GM15510 (cell line): ENCODE data around the gene GHR.

ENCODE experiments used
- POLR2A ChIP-seq: IDR thresholded peaks from 3 replicates; pipeline ENCODE4 v1.6.1; 2011; ENCODE audit warnings: borderline replicate concordance; ENCODE audit not compliant: insufficient read length; ENCODE audit errors: extremely low read depth

Gene GHR

GRCh38 chr5:42680046-42680445, 256.8 kb downstream of the GHR start:
- no peak for TF ChIP-seq POLR2A

DNA sequence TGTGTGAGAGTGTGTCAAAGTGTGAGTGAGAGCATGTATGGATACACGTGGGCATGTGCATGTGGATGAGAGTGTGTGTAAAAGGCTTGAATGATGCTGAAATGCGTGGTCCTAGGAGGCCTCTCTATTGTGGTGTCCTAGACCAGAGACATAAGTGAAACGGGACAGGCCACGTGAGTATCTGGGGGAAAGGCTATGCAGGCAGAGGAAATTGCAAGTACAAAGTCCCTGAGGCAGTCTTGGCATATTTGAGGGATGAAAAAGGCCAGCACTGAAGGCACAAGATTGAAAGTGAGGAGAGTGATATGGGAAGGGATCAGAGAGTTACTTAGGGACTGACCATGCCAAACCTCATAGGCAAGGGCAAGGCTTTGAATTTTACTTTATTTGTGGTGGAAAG, 266.2 kb downstream of the GHR start:
- TF ChIP-seq POLR2A = no peak

DNA sequence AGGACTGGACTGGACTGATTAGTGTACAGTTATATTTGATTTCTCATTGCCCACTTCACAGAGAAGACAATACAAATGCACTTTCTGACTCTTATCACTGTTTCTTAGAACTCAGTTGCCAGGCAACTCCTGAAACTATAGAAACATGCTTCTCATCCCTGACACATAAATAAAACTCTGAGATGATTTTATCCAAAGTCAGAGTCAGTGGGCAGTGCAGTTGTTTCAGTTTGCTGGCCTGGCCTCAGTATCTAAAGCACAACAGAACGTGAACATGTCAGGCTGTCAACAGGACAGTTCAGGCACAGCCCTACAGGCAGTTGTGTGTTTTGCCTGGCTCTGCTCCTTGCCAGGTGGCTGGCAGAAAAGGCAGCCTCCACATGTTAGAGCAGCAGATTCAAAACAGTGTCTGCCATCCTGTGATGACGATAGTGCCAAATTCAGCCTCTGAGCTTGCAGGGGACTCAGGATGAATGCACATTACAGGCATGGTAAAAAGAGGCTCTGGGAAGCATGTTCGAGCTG, 268.2 kb downstream of the GHR start:
- no peak for TF ChIP-seq POLR2A

- TF ChIP-seq POLR2A = no peak
Measured at GRCh38 chr5:42701351-42702059, 278.3 kb downstream of the GHR start.

DNA sequence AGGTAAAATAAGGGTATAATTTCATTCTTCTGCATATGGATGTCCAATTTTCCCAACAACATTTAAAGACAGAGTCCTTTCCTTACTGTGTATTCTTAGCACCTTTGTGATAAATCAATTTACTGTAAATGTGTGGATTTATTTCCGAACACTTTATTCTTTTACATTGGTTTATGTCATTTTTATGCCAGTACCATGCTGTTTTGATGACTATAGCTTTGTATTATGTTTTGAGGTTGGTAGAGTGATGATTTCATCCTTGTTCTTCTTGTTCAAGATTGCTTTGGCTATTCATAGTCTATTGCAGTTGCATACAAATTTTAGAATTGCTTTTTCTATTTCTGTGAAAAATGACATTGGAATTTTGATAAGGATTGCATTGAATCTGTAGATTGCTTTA, 280.0 kb downstream of the GHR start:
- no peak for TF ChIP-seq POLR2A

GRCh38 chr5:42715785-42716184, 292.5 kb downstream of the GHR start:
- no peak for TF ChIP-seq POLR2A

GRCh38 chr5:42718591-42718990, 295.4 kb downstream of the GHR start:
- no peak for TF ChIP-seq POLR2A

GRCh38 chr5:42719034-42719433, 295.8 kb downstream of the GHR start:
- TF ChIP-seq POLR2A = no peak

DNA sequence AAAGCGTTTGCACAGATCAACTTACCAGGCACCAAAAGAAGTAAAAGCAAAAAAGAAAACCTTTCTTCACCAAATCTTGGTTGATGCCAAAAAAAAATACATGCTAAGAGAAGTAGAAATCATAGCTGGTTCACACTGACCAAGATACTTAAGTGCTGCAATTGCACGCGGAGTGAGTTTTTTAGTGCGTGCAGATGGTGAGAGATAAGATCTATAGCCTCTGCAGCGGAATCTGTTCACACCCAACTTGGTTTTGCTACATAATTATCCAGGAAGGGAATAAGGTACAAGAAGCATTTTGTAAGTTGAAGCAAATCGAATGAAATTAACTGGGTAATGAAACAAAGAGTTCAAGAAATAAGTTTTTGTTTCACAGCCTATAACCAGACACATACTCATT, 297.0 kb downstream of the GHR start:
- TF ChIP-seq POLR2A = no peak

DNA sequence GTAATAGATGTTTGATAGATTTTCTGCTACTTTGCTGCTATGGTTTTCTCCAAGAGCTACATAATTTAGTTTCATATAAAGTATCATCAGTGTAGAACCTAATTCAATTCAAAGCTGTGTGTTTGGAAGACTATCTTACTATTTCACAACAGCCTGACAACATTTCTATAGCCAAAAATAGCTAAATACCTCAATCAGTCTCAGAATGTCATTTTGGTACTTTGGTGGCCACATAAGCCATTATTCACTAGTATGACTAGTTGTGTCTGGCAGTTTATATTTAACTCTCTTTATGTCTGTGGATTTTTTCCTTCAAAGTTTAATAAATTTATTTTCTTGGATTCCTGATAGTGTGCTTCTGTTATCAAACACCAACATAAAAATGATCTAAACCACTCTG, 298.2 kb downstream of the GHR start:
- no peak for TF ChIP-seq POLR2A

GRCh38 chr5:42740920-42741319, 317.7 kb downstream of the GHR start:
- no peak for TF ChIP-seq POLR2A

GRCh38 chr5:42745426-42745825, 322.2 kb downstream of the GHR start:
- no peak for TF ChIP-seq POLR2A

DNA sequence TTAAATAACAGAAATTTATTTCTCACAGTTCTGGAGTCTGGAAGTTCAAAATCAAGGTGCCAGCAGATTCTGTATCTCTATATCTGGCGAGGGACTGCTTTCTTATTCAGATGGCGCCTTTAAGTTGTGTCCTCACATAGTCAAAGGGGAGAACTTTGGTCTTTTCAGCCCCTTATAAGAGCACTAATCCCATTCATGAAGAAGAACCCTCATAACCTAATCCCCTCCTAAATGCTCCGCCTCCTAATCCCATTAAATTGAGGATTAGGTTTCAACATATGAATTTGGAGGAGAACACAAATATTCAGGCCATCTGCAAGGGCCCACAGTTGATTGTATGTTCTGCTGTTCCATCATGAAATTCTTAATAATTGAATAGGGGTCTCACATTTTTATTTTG, 322.6 kb downstream of the GHR start:
- TF ChIP-seq POLR2A = no peak

- TF ChIP-seq POLR2A = no peak
Measured at GRCh38 chr5:42749020-42749419, 325.8 kb downstream of the GHR start.

DNA sequence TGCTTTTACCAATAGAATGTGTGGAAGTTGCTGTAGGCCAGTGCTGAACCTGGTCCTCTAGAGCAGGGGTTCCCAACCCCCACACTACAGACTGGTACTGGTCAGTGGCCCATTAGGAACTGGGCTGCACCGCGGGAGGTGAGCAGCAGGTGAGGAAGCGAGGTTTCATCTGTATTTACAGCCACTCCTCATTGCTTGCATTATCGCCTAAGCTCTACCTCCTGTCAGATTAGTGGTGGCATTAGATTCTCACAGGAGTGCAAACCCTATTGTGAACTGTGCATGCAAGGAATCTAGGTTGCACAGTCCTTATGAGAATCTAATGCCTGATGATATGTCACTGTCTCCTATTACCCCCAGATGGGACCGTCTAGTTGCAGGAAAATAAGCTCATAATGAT, 327.3 kb downstream of the GHR start:
- TF ChIP-seq POLR2A = no peak

- no peak for TF ChIP-seq POLR2A
Measured at GRCh38 chr5:42751044-42751443, 327.8 kb downstream of the GHR start.
